GM21619 (cell line): ENCODE measurements around the gene USE1.

ENCODE experiments used
- ATAC-seq: cut with Tn5 transposase; IDR thresholded peaks from one replicate; pipeline ENCODE4 v1.9.1; 2021; ENCODE audit not compliant: unreplicated experiment

Gene USE1

GRCh38 chr19:17205237-17206140, 9.7 kb upstream of the USE1 start:
- ATAC-seq, result no peak

- ATAC-seq, result no peak
These were observed 8.2 kb upstream of the USE1 start for GRCh38 chr19:17206736-17207581.

- no peak for ATAC-seq
These were observed 5.8 kb upstream of the USE1 start for GRCh38 chr19:17209126-17210036.

GRCh38 chr19:17210296-17210695, 4.9 kb upstream of the USE1 start:
- no peak for ATAC-seq

- no peak for ATAC-seq
These were observed 3.4 kb upstream of the USE1 start for GRCh38 chr19:17211547-17212446.

GRCh38 chr19:17213334-17213733, 1.8 kb upstream of the USE1 start:
- no peak for ATAC-seq

- ATAC-seq, result no peak
These were observed 540 bp upstream of the USE1 start for GRCh38 chr19:17214508-17215126.

- no peak for ATAC-seq
These were observed 1.0 kb downstream of the USE1 start for GRCh38 chr19:17216058-17216670.

- ATAC-seq, result no peak
These were observed 4.1 kb downstream of the USE1 start for GRCh38 chr19:17219286-17219685.

GRCh38 chr19:17220207-17220758, 5.1 kb downstream of the USE1 start:
- no peak for ATAC-seq

GRCh38 chr19:17225053-17225452, 9.9 kb downstream of the USE1 start:
- ATAC-seq, result no peak

GRCh38 chr19:17226002-17226933, 11.1 kb downstream of the USE1 start, which contains the start of gene OCEL1:
Gene OCEL1, plus strand, starts transcription at chr19:17226226. Its CDS starts 22 bp downstream, at chr19:17226248.
- peak; percentile 79 for ATAC-seq

- ATAC-seq, result no peak
These were observed 12.7 kb downstream of the USE1 start for GRCh38 chr19:17227798-17228367.

GRCh38 chr19:17229890-17230289, 14.7 kb downstream of the USE1 start:
- no peak for ATAC-seq

GRCh38 chr19:17232258-17232657, 17.1 kb downstream of the USE1 start:
- no peak for ATAC-seq

GRCh38 chr19:17234911-17235299, 19.7 kb downstream of the USE1 start:
- peak; percentile 43 for ATAC-seq

GRCh38 chr19:17235300-17235970, 20.3 kb downstream of the USE1 start:
- peak; percentile 68 for ATAC-seq
